ENCODE data around the gene TSPAN14. TPM values are rescaled to one million over a fixed set of nuclear protein-coding genes. Genes with fewer than 3 reads are reported as not detected.

TSPAN14 gene
- total and polyA plus RNA-seq, 10 of the 15 experiments (the other 5 are each of a cell fraction or from before 2014, with no cell fraction given) = 2.5 to 31.7 (median 17.9) TPM

DNA sequence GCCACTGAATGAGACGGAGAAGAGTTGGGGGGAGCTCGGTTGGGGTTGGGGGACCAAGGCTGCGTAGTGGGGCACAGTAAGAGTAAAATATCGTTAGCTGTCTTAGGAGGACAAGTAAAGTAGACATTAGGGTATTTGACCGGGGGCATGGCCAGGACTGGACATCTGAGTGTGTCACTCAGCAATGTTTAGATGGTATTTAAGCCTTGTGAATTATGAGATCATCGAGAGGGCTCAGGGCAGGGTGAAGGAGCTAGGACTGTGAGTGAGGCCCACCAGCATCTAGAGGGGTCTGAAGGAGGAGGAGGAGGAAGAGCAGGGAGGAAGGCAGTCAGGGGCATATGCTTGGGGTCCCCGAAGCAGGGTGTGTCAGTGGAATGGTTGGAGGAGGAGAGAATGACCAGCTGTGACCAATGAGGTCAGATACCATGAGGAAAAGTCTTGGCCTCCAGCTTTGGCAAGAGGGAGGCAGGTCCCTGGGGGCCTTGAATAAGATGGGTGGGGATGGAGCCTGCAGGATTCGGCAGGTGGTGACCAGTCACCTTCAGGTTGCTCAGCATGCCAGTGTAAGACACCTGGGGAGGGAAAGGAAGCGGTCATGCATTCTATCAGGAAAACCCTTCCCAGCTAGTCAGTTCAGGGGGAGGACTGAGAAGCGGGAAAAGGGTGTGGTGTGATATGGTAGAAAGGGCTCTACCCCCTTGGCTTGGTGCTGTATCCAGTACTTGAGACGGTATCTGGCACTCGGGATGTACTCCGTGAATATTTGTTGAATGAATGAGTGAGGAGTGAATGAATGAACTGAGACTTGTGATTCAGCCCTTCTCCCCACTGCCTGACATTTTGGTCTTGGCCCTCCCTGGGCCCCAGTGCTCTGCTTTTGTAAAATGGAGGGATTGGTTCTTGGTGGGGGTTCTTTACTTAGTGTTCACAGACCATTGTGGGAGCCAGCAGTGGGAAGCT, 48.8 kb downstream of the TSPAN14 start:
- Histone ChIP-seq H3K27ac (ENCODE audit: control insufficient read depth, insufficient read depth) (no peak overlapping the region), H3K79me2 (ENCODE audit: control insufficient read depth, insufficient read depth, low read length) (peaks cover 27% of the 10 kb centered on the region), H3K4me3 (no peak overlapping the region), H3K4me2 (ENCODE audit: control insufficient read depth, insufficient read depth) (no peak overlapping the region), H4K20me1 (ENCODE audit: control insufficient read depth, insufficient read depth) (no peaks in the 10 kb centered on the region), H3K4me1 (ENCODE audit: control insufficient read depth, insufficient read depth, low read length) (peaks cover 41% of the 10 kb centered on the region), H3K9me3 (replicated peaks; ENCODE audit: control insufficient read depth, insufficient read depth, low read length) (no peaks in the 10 kb centered on the region), H3K9ac (ENCODE audit: control insufficient read depth, insufficient read depth, low read length) (no peak overlapping the region), H2AFZ (ENCODE audit: control insufficient read depth, low read depth, low read length) (no peak overlapping the region), H3K27me3 (replicated peaks in 1 of 2; ENCODE audit: control insufficient read depth in 2 of 2, insufficient read depth in 2 of 2, low read length in 1 of 2) (no peaks in the 10 kb centered on the region), H3K36me3 (ENCODE audit: control insufficient read depth in 2 of 2, insufficient read depth in 2 of 2, low read length in 1 of 2) (peaks cover 16 to 20% of the 10 kb centered on the region in 2 experiments)
- no TSS peak for BruUV-seq (replicated peaks)
- FAIRE-seq (no peak), ATAC-seq (no peak), DNase-seq (ENCODE audit: low read depth, low spot score) (no peak)
- in situ Hi-C loops (cut with MboI) = loop anchor here (5.0 kb wide), 1 partner anchor 56 kb away; no protein-coding TSS in a partner anchor
- intact Hi-C loops (cut with micrococcal nuclease; ENCODE audit: unreplicated experiment) = loop anchor here (5.0 kb wide), 2 partner anchors 46 to 121 kb away; no protein-coding TSS in a partner anchor
- WGBS (ENCODE audit: insufficient coverage, insufficient replicate concordance, low lambda C conversion rate, missing lambda C conversion rate) = 87% methylated on average over 13 of the region's 13 CpGs
- ChIA-PET CTCF (interaction anchor here (1.1 to 21.6 kb wide), 7 partner anchors 9 to 160 kb away, joined by 3 to 852 read pairs (median 6); partner anchors contain the start of gene TSPAN14), POLR2A (interaction anchor here (0.5 to 8.3 kb wide), 9 partner anchors 20 to 58 kb away, joined by 3 to 60 read pairs (median 9); partner anchors contain the start of gene TSPAN14), RAD21 (ENCODE audit: unreplicated experiment) (interaction anchor here (0.7 to 13.9 kb wide), 10 partner anchors 8 to 443 kb away, joined by 3 to 432 read pairs (median 4); partner anchors contain the start of gene TSPAN14), SMC1A (ENCODE audit: uncharacterized antibody, unreplicated experiment) (interaction anchor here (0.7 to 21.2 kb wide), 6 partner anchors 26 to 125 kb away, joined by 3 to 1038 read pairs (median 4); partner anchors contain the start of gene TSPAN14)
- TF ChIP-seq RAD51 (IDR thresholded peaks at IDR 0.05) (no peak), CBFB (IDR thresholded peaks at IDR 0.05; ENCODE audit: low read depth) (no peak), WRNIP1 (IDR thresholded peaks at IDR 0.05; ENCODE audit: borderline replicate concordance, low read depth, low read length) (no peak), NR2F1 (conservative IDR thresholded peaks at IDR 0.05) (no peak), YY1 (IDR thresholded peaks at IDR 0.05; ENCODE audit: low read depth, low read length) (0 out of 2 replicates have a peak, but pooled peaks have one; percentile 8), NBN (IDR thresholded peaks at IDR 0.05) (no peak), HCFC1 (IDR thresholded peaks at IDR 0.05; ENCODE audit: low read length) (no peak), SRF (IDR thresholded peaks at IDR 0.05; ENCODE audit: low read depth in 2 of 2, low read length in 2 of 2) (no peak), RB1 (IDR thresholded peaks at IDR 0.05; ENCODE audit: borderline replicate concordance) (no peak), ZNF217 (IDR thresholded peaks at IDR 0.05) (no peak), LARP7 (IDR thresholded peaks at IDR 0.05) (no peak), CHD1 (IDR thresholded peaks at IDR 0.05; ENCODE audit: low read depth, low read length) (no peak), ZSCAN29 (IDR thresholded peaks at IDR 0.05) (no peak)
- TF ChIP-seq, protein P1, sequence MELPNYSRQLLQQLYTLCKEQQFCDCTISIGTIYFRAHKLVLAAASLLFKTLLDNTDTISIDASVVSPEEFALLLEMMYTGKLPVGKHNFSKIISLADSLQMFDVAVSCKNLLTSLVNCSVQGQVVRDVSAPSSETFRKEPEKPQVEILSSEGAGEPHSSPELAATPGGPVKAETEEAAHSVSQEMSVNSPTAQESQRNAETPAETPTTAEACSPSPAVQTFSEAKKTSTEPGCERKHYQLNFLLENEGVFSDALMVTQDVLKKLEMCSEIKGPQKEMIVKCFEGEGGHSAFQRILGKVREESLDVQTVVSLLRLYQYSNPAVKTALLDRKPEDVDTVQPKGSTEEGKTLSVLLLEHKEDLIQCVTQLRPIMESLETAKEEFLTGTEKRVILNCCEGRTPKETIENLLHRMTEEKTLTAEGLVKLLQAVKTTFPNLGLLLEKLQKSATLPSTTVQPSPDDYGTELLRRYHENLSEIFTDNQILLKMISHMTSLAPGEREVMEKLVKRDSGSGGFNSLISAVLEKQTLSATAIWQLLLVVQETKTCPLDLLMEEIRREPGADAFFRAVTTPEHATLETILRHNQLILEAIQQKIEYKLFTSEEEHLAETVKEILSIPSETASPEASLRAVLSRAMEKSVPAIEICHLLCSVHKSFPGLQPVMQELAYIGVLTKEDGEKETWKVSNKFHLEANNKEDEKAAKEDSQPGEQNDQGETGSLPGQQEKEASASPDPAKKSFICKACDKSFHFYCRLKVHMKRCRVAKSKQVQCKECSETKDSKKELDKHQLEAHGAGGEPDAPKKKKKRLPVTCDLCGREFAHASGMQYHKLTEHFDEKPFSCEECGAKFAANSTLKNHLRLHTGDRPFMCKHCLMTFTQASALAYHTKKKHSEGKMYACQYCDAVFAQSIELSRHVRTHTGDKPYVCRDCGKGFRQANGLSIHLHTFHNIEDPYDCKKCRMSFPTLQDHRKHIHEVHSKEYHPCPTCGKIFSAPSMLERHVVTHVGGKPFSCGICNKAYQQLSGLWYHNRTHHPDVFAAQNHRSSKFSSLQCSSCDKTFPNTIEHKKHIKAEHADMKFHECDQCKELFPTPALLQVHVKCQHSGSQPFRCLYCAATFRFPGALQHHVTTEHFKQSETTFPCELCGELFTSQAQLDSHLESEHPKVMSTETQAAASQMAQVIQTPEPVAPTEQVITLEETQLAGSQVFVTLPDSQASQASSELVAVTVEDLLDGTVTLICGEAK (IDR thresholded peaks at IDR 0.05; ENCODE audit: borderline replicate concordance) = no peak
- TF ChIP-seq, protein P2, sequence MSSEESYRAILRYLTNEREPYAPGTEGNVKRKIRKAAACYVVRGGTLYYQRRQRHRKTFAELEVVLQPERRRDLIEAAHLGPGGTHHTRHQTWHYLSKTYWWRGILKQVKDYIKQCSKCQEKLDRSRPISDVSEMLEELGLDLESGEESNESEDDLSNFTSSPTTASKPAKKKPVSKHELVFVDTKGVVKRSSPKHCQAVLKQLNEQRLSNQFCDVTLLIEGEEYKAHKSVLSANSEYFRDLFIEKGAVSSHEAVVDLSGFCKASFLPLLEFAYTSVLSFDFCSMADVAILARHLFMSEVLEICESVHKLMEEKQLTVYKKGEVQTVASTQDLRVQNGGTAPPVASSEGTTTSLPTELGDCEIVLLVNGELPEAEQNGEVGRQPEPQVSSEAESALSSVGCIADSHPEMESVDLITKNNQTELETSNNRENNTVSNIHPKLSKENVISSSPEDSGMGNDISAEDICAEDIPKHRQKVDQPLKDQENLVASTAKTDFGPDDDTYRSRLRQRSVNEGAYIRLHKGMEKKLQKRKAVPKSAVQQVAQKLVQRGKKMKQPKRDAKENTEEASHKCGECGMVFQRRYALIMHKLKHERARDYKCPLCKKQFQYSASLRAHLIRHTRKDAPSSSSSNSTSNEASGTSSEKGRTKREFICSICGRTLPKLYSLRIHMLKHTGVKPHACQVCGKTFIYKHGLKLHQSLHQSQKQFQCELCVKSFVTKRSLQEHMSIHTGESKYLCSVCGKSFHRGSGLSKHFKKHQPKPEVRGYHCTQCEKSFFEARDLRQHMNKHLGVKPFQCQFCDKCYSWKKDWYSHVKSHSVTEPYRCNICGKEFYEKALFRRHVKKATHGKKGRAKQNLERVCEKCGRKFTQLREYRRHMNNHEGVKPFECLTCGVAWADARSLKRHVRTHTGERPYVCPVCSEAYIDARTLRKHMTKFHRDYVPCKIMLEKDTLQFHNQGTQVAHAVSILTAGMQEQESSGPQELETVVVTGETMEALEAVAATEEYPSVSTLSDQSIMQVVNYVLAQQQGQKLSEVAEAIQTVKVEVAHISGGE (CRISPR knock-in tag; IDR thresholded peaks at IDR 0.05) = no peak
